Measurements from ENCODE around the gene ST3GAL2.

The ST3GAL2 gene

DNA sequence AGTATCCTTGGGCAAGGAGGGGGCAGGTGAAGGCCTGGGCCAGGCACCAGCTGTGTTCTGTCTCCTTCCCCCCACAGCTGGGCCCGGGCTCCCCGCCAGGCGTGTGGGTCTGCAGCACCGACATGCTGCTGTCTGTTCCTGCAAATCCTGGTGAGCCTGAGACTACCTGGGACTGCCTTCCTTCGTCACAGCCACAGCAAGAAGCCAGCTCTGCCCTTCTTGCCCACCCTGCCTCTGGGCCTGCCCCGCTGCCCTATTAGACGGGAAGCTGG lies 27.8 kb upstream of the ST3GAL2 start:
- H3K4me3 ChIP-seq (ENCODE audit: low read length): no peak overlapping the region
- no peak for DNase-seq (ENCODE audit: low read depth)
- TF ChIP-seq, protein P1, sequence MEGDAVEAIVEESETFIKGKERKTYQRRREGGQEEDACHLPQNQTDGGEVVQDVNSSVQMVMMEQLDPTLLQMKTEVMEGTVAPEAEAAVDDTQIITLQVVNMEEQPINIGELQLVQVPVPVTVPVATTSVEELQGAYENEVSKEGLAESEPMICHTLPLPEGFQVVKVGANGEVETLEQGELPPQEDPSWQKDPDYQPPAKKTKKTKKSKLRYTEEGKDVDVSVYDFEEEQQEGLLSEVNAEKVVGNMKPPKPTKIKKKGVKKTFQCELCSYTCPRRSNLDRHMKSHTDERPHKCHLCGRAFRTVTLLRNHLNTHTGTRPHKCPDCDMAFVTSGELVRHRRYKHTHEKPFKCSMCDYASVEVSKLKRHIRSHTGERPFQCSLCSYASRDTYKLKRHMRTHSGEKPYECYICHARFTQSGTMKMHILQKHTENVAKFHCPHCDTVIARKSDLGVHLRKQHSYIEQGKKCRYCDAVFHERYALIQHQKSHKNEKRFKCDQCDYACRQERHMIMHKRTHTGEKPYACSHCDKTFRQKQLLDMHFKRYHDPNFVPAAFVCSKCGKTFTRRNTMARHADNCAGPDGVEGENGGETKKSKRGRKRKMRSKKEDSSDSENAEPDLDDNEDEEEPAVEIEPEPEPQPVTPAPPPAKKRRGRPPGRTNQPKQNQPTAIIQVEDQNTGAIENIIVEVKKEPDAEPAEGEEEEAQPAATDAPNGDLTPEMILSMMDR (IDR thresholded peaks at IDR 0.05; ENCODE audit: insufficient read depth, low read depth, low read length, missing control alignments): no peak

DNA sequence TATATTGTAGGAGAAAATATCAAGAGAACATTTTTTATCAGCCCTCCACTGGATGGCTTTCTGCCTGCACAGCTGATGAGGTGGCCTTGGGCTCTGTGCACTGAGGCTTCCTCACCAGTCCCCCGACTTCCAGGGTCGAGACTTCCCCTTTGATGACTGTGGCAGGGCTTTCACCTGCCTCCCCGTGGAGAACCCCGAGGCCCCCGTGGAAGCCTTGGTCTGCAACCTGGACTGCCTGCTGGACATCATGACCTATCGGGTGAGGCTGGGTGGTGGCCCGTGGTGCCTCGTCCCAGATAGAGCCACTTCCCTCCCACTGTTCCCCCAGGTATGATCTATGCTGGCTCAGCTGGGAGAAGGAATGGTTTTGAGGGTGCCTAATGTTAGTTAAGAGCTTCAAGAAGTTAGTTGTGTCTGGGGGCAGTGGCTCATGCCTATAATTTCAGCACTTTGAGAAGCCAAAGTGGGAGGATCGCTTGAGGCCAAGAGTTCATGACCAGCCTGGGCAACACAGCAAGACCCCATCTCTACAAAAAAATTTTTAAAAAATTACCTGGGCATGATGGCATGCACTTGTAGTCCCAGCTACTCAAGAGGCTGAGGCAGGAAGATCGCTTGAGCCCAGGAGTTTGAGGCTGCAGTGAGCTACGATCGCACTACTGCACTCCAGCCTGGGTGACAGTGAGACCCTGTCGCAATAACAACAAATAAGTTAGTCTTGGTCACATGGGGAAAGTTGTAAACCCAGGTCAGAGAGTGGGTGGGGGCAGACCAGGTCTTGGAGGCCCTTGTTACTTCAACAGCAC lies 27.3 kb upstream of the ST3GAL2 start:
- TF ChIP-seq, protein P1 (IDR thresholded peaks at IDR 0.05; ENCODE audit: insufficient read depth, low read depth, low read length, missing control alignments): no peak
- H3K4me3 ChIP-seq (ENCODE audit: low read length): no peak overlapping the region
- no peak for DNase-seq (ENCODE audit: low read depth)

DNA sequence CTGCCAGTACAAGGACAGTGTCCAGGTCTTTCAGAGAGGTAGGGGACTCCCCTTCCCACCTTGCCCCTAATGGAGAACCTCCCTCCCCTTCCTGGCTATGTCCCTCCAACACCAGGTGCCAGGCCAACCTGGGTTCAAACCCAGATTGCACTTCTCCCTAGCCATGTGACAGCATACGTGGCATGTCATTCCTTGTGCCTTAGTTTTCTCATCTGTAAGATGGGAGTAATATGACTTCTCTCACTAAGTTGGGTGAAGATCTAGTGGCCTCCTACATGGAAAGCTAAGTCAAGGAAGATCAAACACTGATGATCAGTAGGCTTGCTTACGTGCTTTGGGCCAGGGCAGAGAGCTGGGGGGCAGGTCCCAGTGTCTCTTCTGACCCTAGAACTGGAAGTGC lies 24.3 kb upstream of the ST3GAL2 start:
- TF ChIP-seq, protein P1 (IDR thresholded peaks at IDR 0.05; ENCODE audit: insufficient read depth, low read depth, low read length, missing control alignments): no peak
- no peak overlapping the region for H3K4me3 ChIP-seq (ENCODE audit: low read length)
- no peak for DNase-seq (ENCODE audit: low read depth)

DNA sequence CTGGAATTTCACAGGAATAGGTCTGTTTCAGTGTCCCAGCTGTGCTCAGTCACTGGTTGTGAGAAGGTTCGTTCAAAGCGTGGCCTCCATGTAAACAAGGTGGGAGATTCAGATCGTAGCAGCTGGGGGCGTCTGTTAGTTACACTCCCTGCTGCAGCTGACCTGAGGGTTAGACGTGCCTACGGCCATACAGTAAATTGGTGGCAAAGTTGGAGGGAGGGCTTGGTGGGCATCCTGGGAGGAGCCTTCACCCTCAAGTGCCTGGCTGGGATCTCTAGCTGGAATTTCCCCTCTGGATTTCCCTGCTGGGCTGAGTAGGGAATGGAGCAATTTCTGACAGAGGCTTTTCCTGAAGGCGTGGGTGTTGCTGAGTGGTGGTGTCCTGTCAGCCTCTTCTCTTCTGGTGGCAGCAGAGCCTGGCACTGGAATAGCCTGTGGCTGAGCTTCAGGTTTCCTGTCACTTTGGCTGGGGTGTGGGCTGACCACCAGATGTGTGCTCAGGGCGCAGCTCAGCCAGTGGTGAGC lies 21.9 kb upstream of the ST3GAL2 start:
- peak; percentile 38 for DNase-seq (ENCODE audit: low read depth)
- H3K4me3 ChIP-seq (ENCODE audit: low read length): no peak overlapping the region
- TF ChIP-seq, protein P1 (IDR thresholded peaks at IDR 0.05; ENCODE audit: insufficient read depth, low read depth, low read length, missing control alignments): no peak

DNA sequence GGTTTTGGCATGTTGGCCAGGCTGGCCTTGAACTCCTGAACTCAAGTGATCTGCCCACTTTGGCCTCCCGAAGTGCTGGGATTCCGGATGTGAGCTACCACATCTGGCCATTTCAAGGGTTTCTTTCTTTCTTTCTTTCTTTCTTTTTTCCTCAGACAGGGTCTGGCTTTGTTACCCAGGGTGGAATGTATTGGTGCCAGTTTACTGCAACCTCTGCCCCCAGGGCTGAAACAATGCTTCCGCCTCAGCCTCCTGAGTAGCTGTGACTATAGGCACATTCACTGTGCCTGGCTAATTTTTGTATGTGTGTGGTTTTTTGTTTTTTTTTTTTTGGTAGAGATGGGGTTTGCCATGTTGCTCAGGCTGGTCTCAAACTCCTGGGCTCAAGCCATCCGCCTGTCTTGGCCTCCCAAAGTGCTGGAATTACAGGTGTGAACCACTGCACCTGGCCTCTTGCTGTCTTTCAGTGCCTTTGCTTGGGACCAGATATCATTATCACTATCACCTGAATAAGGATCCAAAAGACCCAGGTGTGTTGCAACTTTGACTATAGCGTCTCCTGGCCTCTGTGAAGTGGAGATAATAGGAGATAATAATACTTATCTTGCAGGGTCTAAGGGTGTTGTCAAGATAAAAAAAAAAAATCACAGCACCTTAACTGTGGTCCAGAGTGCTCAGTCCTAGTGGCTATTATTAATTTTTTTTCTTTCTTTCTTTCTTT lies 18.7 kb upstream of the ST3GAL2 start:
- DNase-seq (ENCODE audit: low read depth): no peak
- TF ChIP-seq, protein P1 (IDR thresholded peaks at IDR 0.05; ENCODE audit: insufficient read depth, low read depth, low read length, missing control alignments): no peak
- no peak overlapping the region for H3K4me3 ChIP-seq (ENCODE audit: low read length)

DNA sequence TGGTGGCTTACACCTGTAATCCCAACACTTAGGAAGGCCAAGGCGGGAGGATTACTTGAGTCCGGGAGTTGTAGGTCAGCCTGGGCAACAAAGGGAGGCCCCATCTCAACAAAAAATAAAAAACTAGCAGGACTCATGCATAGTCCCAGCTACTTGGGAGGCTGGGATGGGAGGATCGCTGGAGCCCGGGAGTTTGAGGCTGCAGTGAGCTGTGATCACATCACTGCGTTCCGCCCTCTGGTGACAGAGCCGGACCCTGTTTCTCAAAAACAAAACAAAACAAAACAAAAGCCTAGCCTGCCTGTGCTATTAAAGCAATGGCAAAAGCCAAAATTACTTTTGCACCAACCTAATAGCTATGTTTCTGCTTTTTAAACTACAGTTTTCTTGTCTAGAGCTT lies 17.0 kb upstream of the ST3GAL2 start:
- DNase-seq (ENCODE audit: low read depth): no peak
- H3K4me3 ChIP-seq (ENCODE audit: low read length): no peak overlapping the region
- TF ChIP-seq, protein P1 (IDR thresholded peaks at IDR 0.05; ENCODE audit: insufficient read depth, low read depth, low read length, missing control alignments): no peak
